NCI-H748 (cell line): ENCODE data around the gene PDZD8.
A peak's percentile ranks its signal among the peaks of the same experiment; 100 is the strongest.
"Not testable (repeated sequence)": the region's sequence is repeated elsewhere in the genome, so short reads cannot be mapped to it uniquely, and the experiment has no call there.

Source experiments
- DNase-seq: peaks from one replicate; lab custom pipeline; 2025; ENCODE audit not compliant: unreplicated experiment; lab: John Stamatoyannopoulos, UW

PDZD8 gene

GRCh38 chr10:117352724-117353123 is 22.5 kb downstream of the PDZD8 start:
- no peak for DNase-seq

- no peak for DNase-seq
These were observed 23.2 kb downstream of the PDZD8 start for GRCh38 chr10:117351996-117352395.

GRCh38 chr10:117351558-117351957 is 23.7 kb downstream of the PDZD8 start:
- no peak for DNase-seq

DNA sequence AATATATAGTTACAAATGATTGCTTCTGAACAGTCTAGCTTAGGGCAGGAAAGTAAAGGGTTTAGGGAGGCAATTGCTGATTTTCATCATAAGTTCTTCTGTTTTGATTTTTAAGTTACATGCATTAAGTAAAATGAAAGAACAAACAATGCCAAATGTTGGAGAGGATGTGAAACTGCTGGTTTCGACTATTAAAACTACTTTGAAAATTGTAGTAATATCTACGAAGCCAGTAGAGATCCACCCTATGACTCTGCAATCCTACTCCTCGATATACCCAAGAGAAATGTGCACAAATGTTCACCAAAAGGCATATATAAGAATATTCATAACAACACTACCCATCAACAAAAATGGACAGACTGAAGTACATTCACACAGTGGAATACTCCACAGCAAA is 24.3 kb downstream of the PDZD8 start:
- DNase-seq = no peak

DNA sequence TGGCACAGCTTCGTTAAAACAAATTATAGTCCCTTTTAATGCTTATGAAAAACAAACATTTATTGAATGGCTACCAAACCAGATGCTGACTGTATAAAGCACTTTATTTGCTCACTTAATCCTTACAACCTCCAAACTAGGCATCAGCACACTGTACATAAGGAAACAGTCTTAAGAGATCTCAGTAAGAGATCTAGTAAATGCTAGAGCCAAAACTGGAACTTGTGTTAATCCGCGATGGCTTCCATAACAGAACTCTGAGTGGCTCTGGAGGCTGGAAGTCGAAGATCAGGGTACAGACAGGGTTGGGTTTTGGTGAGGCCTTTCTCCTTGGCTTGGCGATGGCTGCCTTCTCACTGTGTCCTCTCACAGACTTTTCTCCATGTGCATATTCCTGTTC is 27.0 kb downstream of the PDZD8 start:
- no peak for DNase-seq

GRCh38 chr10:117346574-117346973 is 28.7 kb downstream of the PDZD8 start:
- DNase-seq = no peak

GRCh38 chr10:117345143-117345542 is 30.1 kb downstream of the PDZD8 start:
- DNase-seq = no peak

GRCh38 chr10:117342641-117343040 is 32.6 kb downstream of the PDZD8 start:
- DNase-seq = no peak

DNA sequence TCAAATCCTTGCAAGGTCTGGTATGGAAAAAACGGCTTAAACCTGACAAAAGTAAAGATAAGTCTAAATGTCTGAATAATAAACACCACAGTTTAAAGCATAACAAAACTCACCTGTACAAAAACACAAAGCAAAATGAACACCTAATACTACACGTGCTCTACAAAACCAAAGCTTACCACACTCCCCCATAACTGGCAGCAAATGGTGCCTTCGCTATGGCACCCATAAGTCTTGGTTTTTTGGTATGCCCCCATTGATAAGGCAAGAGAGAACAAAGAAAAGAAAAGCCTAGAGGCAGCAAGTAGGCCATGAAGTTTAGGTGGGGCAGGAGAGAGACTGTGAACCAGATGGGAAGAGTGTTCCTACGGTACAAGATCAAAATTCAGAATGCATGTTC is 34.2 kb downstream of the PDZD8 start:
- DNase-seq = no peak

DNA sequence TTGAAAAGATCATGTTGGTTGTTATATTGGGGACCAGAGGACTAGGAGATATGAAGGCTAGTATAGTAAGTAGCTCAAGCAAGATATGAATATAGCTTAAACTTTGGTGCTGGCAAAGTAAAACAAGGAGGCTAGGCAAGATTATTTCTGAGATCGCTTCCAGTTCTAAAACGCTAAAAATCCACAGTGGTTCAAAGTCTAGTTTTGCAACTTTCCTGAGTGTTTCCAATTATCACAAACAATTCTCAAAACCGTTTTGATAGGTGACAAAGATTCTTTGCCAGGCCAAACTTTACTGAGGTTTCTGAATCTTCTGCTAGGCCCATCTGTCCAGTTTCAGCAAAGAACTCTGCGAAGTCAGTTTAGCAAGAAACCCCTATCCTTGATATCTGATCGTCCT is 35.3 kb downstream of the PDZD8 start:
- no peak for DNase-seq

DNA sequence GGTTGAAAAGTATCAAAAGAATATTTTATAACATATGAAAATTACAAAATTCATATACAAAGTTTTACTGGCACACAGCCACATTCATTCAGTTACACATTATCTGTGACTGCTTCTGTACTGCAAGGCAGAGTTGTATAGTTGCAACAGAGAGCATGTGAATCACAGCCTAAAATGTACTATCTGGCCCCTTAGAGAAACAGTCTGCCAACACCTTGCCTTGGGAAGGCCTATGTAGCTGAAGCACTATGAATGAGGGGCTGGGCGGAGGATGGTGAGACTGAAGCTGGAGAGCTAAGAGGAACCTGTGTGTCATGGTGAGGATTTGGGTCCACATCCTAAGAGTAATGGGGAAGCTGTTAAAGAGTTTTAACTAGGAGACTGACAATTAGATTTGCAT is 35.7 kb downstream of the PDZD8 start:
- DNase-seq = no peak

DNA sequence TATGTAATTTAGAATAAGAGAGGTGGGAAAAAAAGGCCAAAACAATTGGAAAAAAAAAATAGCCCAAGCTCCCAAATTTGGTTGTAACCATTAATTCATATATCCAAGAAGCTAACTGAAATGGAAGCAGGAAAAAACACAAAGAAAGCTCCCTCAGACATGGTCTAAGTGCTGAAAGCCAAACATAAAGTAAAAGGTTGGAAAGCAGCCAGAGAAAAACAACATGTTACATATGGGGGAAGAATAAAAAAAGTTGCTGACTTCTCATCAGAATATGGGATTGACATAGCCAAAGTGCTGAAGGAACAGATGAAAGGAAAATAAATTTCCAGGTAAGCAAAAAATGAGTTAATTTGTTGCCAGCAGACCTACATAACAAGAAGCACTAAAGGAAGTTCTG is 40.3 kb downstream of the PDZD8 start:
- no peak for DNase-seq

DNA sequence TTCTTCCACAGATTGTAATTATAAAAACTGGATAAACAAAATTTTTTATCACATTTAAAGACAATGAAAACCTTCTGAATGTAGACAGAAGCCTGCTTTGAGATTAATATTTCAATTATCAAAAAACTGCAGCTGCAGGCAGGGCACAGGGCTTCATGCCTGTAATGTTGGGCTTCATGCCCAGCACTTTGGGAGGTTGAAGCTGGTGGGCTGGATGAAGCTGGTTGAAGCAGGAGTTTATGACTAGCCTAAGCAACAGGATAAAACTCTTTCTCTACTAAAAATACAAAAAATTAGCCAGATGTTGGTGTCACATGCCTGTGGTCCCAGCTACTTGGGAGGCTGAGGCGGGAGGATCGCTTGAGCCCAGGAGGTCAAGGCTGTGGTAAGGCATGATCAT is 41.2 kb downstream of the PDZD8 start:
- DNase-seq = no peak

- no peak for DNase-seq
These were observed 48.0 kb downstream of the PDZD8 start for GRCh38 chr10:117327262-117327661.

DNA sequence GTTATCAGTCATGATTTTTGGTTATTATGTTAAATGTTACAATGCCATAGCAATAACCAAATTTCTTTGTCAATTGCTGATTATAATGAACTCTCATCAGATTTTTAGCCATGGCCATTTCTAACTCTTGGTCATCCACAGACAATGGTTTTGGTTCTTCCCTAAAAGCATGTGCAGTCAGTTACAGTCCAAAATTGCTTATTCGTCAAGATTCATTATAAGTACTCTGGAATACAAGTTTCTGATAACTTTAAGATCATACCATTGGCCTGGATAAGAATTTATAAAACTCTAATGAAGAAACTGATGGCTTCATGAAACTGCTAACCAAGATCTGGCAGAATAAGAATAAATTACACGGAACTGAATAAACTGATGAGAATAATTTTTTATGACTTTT is 50.9 kb downstream of the PDZD8 start:
- DNase-seq = no peak

- no peak for DNase-seq
These were observed 53.0 kb downstream of the PDZD8 start for GRCh38 chr10:117322260-117322659.

DNA sequence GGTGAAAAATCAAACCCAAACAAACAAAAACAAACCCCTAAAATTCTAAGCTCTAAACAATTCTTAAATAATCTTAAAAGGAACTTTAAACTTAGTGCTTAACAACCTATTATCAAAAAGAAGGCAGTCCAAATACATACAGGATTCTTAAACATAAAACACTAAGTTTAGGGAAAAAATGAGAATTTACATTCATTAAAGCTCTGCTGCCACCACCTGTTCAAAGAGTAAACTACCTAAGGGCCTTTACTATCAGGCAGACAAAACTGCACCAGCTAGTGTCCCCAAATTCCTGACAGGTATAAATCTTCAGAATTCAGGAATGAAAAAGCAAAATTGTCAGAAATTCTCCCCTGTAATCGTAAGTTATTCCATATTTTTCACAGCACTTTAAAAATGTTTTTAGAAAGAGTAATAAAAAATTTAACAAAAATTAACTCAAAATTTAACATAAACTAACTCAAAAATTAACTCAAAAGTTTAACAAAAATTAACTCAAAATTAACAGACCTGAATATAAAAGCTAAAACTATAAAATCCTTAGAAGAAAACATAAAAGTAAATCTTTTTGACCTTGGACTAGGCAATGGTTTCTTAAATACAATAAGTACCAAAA is 55.1 kb downstream of the PDZD8 start:
- DNase-seq = peak; percentile 34

DNA sequence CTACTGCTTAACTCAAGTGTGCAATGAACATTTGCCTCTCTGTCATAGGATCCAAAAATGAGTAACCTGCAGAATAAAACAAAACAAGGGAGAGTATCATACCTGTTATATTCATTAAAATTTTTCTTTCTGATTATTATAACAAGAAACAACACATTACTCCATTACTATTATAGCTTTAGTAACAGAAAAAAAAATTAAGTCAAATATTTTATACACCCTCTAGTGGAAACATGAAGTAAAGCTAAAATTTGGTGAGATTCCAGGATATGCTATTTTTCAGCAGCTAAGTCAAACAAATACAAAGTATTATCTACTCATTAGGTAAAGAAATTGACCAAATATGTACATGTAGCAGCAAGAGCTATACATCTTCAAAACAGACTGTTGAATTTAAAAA is 56.3 kb downstream of the PDZD8 start:
- DNase-seq = no peak

GRCh38 chr10:117316701-117317100 is 58.5 kb downstream of the PDZD8 start:
- no peak for DNase-seq

DNA sequence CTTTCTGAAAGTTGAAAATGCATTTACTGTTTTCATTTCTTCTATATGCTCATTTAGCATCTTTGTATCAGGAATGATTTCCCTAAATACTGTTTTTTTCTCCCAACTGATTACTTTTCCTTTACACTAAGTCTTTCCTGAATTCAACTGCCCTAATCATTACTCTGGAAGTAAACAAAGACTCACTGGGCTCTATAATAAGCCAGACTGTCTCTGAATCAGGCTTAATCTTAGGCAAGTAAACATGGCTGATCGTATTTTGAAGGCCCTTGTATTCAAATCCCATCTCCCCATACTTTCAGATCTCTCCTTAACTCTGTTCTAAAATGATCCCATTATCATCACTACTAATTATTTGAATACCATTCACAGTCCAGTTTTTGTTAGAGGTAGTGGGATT is 61.6 kb downstream of the PDZD8 start:
- DNase-seq = no peak

- DNase-seq = no peak
These were observed 62.8 kb downstream of the PDZD8 start for GRCh38 chr10:117312430-117312829.

DNA sequence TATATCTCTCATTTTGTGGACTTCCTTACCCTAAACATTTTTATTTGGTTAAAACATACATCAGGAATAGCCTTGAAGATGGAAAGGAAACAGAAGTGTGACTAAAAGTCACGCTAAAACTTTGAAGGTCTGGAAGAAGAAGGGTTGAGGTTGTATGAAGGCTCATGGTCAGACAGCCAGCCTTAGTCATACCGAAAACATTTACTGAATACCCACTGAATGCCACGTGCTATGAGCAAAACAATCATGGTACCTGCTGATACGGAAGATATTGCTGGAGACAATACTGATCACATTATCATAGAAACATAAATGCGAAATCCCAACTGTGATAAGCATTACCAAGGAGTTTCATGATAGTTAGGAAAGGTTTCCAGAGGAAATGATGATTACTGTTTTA is 64.0 kb downstream of the PDZD8 start:
- DNase-seq = no peak

DNA sequence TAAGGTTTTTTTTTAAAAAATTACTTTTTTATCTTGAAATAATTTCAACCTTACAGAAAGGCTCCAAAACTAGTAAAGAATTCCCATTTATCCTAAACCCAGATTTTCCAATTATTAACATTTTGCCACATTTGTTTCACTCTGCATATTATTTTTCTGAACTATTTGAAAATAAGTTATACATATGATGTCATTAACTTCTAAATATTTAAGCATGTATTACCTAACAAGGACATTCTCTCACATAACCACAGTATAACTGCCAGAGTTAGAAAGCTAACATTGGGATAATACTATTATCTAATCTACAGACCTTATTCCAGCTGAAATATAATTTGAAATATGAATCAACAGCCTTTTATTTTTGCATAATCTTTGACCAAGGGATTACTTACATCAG is 68.6 kb downstream of the PDZD8 start:
- no peak for DNase-seq

- not testable (repeated sequence) for DNase-seq
These were observed 71.8 kb downstream of the PDZD8 start for GRCh38 chr10:117303451-117303850.
